ENCODE data around the gene PLCH2. TPM values are rescaled to one million over a fixed set of nuclear protein-coding genes. Genes with fewer than 3 reads are reported as not detected.

The PLCH2 gene
- total and polyA plus RNA-seq, 4 donors = 0.33 to 1.3 (median 1.0) TPM; not detected in 1

DNA sequence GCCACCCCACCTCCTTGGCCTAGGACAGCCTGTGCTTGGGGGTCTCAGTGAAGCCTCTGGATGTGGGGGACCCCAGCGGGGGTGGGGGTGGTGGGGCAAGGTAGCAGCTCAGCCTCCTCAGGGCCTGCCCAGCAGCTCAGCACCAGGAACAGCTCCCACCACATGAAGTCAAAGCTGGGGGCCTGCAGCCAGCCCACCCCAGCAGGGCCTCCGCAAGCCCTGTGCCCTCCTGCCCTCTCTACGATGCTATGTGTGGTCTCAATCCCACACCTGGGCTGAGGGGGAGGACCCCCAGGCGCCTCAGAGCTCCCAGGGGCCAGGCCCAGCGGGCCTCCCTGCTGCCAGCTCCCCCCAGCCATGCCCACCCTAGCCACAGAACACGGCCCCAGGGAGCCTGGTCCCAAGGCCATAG lies 31.7 kb downstream of the PLCH2 start:
- H3K9me3 ChIP-seq (ENCODE audit: control insufficient read depth in 4 of 4, low read length in 3 of 4) = no peaks in the 10 kb centered on the region
- peaks cover 14 to 48% (median 25%) of the 10 kb centered on the region in 4 donors for H3K36me3 ChIP-seq (ENCODE audit: control insufficient read depth in 4 of 4, insufficient read depth in 3 of 4, low read depth in 1 of 4, low read length in 3 of 4)
- 95% methylated on average over 6 of the region's 6 CpGs for WGBS
- H3K9ac ChIP-seq (ENCODE audit: low read depth in 1 of 2, low read length in 2 of 2) = no peak overlapping the region
- H3K4me1 ChIP-seq (ENCODE audit: control insufficient read depth in 4 of 4, insufficient read depth in 4 of 4, low read length in 3 of 4) = peaks cover 0 to 24% (median 16%) of the 10 kb centered on the region in 4 donors
- TF ChIP-seq, protein P1, sequence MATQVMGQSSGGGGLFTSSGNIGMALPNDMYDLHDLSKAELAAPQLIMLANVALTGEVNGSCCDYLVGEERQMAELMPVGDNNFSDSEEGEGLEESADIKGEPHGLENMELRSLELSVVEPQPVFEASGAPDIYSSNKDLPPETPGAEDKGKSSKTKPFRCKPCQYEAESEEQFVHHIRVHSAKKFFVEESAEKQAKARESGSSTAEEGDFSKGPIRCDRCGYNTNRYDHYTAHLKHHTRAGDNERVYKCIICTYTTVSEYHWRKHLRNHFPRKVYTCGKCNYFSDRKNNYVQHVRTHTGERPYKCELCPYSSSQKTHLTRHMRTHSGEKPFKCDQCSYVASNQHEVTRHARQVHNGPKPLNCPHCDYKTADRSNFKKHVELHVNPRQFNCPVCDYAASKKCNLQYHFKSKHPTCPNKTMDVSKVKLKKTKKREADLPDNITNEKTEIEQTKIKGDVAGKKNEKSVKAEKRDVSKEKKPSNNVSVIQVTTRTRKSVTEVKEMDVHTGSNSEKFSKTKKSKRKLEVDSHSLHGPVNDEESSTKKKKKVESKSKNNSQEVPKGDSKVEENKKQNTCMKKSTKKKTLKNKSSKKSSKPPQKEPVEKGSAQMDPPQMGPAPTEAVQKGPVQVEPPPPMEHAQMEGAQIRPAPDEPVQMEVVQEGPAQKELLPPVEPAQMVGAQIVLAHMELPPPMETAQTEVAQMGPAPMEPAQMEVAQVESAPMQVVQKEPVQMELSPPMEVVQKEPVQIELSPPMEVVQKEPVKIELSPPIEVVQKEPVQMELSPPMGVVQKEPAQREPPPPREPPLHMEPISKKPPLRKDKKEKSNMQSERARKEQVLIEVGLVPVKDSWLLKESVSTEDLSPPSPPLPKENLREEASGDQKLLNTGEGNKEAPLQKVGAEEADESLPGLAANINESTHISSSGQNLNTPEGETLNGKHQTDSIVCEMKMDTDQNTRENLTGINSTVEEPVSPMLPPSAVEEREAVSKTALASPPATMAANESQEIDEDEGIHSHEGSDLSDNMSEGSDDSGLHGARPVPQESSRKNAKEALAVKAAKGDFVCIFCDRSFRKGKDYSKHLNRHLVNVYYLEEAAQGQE (IDR thresholded peaks at IDR 0.05) = no peak
- TF ChIP-seq YY1 (IDR thresholded peaks at IDR 0.05) (no peak), FOXA1 (IDR thresholded peaks at IDR 0.05) (no peak), EGR1 (IDR thresholded peaks at IDR 0.05; ENCODE audit: low read depth in 2 of 2) (no peak), NR2F2 (IDR thresholded peaks at IDR 0.05) (no peak), RAD21 (IDR thresholded peaks at IDR 0.05) (no peak), TAF1 (conservative IDR thresholded peaks at IDR 0.05) (no peak), GABPA (IDR thresholded peaks at IDR 0.05 in 1 of 2, conservative IDR thresholded peaks at IDR 0.05 in 1 of 2) (no peak), RXRA (IDR thresholded peaks at IDR 0.05) (no peak), SP1 (IDR thresholded peaks at IDR 0.05) (no peak), HNF4G (IDR thresholded peaks at IDR 0.05) (no peak), FOXA2 (IDR thresholded peaks at IDR 0.05) (no peak)
- TF ChIP-seq, protein P2, sequence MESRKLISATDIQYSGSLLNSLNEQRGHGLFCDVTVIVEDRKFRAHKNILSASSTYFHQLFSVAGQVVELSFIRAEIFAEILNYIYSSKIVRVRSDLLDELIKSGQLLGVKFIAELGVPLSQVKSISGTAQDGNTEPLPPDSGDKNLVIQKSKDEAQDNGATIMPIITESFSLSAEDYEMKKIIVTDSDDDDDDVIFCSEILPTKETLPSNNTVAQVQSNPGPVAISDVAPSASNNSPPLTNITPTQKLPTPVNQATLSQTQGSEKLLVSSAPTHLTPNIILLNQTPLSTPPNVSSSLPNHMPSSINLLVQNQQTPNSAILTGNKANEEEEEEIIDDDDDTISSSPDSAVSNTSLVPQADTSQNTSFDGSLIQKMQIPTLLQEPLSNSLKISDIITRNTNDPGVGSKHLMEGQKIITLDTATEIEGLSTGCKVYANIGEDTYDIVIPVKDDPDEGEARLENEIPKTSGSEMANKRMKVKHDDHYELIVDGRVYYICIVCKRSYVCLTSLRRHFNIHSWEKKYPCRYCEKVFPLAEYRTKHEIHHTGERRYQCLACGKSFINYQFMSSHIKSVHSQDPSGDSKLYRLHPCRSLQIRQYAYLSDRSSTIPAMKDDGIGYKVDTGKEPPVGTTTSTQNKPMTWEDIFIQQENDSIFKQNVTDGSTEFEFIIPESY (IDR thresholded peaks at IDR 0.05) = no peak
- TF ChIP-seq, protein P3, sequence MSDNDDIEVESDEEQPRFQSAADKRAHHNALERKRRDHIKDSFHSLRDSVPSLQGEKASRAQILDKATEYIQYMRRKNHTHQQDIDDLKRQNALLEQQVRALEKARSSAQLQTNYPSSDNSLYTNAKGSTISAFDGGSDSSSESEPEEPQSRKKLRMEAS (IDR thresholded peaks at IDR 0.05) = no peak
- TF ChIP-seq, protein P4, sequence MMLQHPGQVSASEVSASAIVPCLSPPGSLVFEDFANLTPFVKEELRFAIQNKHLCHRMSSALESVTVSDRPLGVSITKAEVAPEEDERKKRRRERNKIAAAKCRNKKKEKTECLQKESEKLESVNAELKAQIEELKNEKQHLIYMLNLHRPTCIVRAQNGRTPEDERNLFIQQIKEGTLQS (IDR thresholded peaks at IDR 0.05) = no peak
- TF ChIP-seq, protein P5, sequence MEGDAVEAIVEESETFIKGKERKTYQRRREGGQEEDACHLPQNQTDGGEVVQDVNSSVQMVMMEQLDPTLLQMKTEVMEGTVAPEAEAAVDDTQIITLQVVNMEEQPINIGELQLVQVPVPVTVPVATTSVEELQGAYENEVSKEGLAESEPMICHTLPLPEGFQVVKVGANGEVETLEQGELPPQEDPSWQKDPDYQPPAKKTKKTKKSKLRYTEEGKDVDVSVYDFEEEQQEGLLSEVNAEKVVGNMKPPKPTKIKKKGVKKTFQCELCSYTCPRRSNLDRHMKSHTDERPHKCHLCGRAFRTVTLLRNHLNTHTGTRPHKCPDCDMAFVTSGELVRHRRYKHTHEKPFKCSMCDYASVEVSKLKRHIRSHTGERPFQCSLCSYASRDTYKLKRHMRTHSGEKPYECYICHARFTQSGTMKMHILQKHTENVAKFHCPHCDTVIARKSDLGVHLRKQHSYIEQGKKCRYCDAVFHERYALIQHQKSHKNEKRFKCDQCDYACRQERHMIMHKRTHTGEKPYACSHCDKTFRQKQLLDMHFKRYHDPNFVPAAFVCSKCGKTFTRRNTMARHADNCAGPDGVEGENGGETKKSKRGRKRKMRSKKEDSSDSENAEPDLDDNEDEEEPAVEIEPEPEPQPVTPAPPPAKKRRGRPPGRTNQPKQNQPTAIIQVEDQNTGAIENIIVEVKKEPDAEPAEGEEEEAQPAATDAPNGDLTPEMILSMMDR (IDR thresholded peaks at IDR 0.05; ENCODE audit: low read depth, low read length, missing input control) = no peak
- DNase-seq (ENCODE audit: low spot score) = no peak
- H3K27me3 ChIP-seq (ENCODE audit: control insufficient read depth in 4 of 4, insufficient read depth in 4 of 4, low read length in 3 of 4) = no peaks in the 10 kb centered on the region
- H3K4me3 ChIP-seq (ENCODE audit: low read depth in 1 of 3, low read length in 3 of 3) = no peak overlapping the region
- no peak overlapping the region for H3K27ac ChIP-seq (ENCODE audit: low read depth in 1 of 2, low read length in 2 of 2)

DNA sequence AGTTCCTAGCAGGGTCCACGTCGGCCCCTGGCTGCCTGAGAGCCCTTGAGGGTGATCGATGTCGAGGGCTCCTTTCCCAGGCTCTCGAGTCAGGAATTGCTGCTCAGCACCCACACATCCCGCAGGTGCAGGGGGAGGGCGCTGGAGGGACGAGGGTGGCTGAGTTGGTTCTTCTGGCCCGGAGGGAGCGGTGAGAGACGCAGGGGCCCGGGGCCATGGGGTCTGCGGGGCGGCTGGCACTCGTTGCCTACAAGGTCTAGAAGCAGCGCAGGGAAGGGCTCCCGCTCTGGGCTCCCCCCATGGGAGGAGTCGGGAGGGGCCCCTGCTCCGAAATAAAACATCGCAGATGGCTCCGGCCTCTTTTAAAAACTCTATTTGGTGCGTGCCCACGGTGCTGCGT lies 32.1 kb downstream of the PLCH2 start:
- Histone ChIP-seq H3K9ac (ENCODE audit: low read depth in 1 of 2, low read length in 2 of 2) (no peak overlapping the region), H3K4me3 (ENCODE audit: low read depth in 1 of 3, low read length in 3 of 3) (no peak overlapping the region), H3K27ac (ENCODE audit: low read depth in 1 of 2, low read length in 2 of 2) (no peak overlapping the region), H3K27me3 (ENCODE audit: control insufficient read depth in 4 of 4, insufficient read depth in 4 of 4, low read length in 3 of 4) (no peaks in the 10 kb centered on the region), H3K4me1 (ENCODE audit: control insufficient read depth in 4 of 4, insufficient read depth in 4 of 4, low read length in 3 of 4) (peaks cover 0 to 24% (median 16%) of the 10 kb centered on the region in 4 donors), H3K9me3 (ENCODE audit: control insufficient read depth in 4 of 4, low read length in 3 of 4) (no peaks in the 10 kb centered on the region), H3K36me3 (ENCODE audit: control insufficient read depth in 4 of 4, insufficient read depth in 3 of 4, low read depth in 1 of 4, low read length in 3 of 4) (peaks cover 14 to 52% (median 25%) of the 10 kb centered on the region in 4 donors)
- 92% methylated on average over 24 of the region's 24 CpGs for WGBS
- no peak for DNase-seq (ENCODE audit: low spot score)
- TF ChIP-seq RXRA (IDR thresholded peaks at IDR 0.05) (no peak), JUND (IDR thresholded peaks at IDR 0.05) (no peak), NR2F2 (IDR thresholded peaks at IDR 0.05) (no peak), FOXA2 (IDR thresholded peaks at IDR 0.05) (no peak), GABPA (IDR thresholded peaks at IDR 0.05 in 1 of 2, conservative IDR thresholded peaks at IDR 0.05 in 1 of 2) (no peak), SP1 (IDR thresholded peaks at IDR 0.05) (no peak)
- TF ChIP-seq, protein P5 (IDR thresholded peaks at IDR 0.05; ENCODE audit: low read depth, low read length, missing input control) = no peak
- TF ChIP-seq, protein P2 (IDR thresholded peaks at IDR 0.05) = no peak

Data from liver (tissue), 9 donors.